ENCODE measurements around the gene SLC10A7.

SLC10A7 gene

DNA sequence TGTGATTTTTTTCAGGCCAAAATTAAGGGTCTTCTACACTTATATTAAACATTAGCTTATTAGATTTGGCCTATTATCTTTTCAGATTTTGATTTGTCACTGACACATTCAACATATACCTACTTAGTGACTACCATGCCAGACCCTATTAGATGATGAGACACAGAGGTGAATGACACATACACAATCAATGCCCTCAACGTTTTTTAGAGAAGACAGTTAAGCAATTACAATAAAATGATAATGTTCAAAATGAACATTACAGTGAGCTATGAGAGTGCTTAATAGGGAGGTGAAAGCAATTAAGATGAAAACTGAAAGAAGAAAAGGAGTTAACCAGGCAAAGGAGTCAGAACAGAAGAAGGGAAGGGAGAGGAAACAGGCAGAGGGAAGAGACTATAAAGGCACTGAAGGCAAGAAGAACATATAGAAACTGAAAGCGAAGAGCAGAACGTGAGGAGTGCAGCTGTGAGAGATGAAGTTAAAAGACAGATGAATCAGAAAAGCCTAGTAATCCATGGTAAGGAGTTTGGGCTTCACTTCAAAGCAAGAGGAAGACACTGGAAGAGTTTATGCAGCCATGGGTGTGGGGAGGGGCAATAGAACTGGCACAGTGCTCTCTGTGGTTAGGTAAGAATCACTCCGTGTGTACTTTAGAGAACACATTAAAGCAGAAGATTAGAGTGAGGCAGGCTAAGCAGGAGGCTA is 188.4 kb downstream of the SLC10A7 start:
- Histone ChIP-seq H3K4me1 (peaks cover 8 to 55% (median 13%) of the 10 kb centered on the region in 10 experiments; a peak in 19 of 20 replicates), H3K4me3 (peak overlapping the region in 2 of 10 experiments; percentile 24 to 25; a peak in 3 of 20 replicates)

GRCh38 chr4:146330392-146330791 is 191.3 kb downstream of the SLC10A7 start:
- H3K9me3 ChIP-seq (replicated peaks in 1 of 11) = no peaks in the 10 kb centered on the region
- H3K4me1 ChIP-seq = peaks cover 8 to 51% (median 13%) of the 10 kb centered on the region in 10 experiments; a peak in 19 of 20 replicates
- peak overlapping the region in 2 of 11 experiments; percentile 14 to 44; a peak in 2 of 22 replicates for H3K27ac ChIP-seq
- no peak overlapping the region for H3K4me3 ChIP-seq
- H3K27me3 ChIP-seq = no peaks in the 10 kb centered on the region
- H3K9ac ChIP-seq = no peak overlapping the region
- 0 out of 22 replicates have a peak, but pooled peaks cover 0 to 8% (median 0%) of the 10 kb centered on the region in 11 experiments for H4K20me1 ChIP-seq
- TF ChIP-seq Cebpa-rat (IDR thresholded peaks at IDR 0.05) = no peak
- peak overlapping the region in 4 of 11 experiments; percentile 47 to 58 (median 54); a peak in 8 of 22 replicates for H3K4me2 ChIP-seq
- peaks cover 0 to under 1% (median 0%) of the 10 kb centered on the region in 11 experiments; a peak in 1 of 22 replicates for H3K36me3 ChIP-seq

More for the DNA sequence above, 188.4 kb downstream of the SLC10A7 start:
- H4K20me1 ChIP-seq = 0 out of 22 replicates have a peak, but pooled peaks cover 0 to under 1% (median 0%) of the 10 kb centered on the region in 11 experiments
- peak overlapping the region in 2 of 11 experiments; percentile 1 to 11; a peak in 2 of 22 replicates for H3K27ac ChIP-seq
- H3K4me2 ChIP-seq = peak overlapping the region; percentile 16 to 82 (median 49); a peak in 19 of 22 replicates
- no peaks in the 10 kb centered on the region for H3K36me3 ChIP-seq
- no peaks in the 10 kb centered on the region for H3K27me3 ChIP-seq
- H3K9me3 ChIP-seq (replicated peaks in 1 of 11) = no peaks in the 10 kb centered on the region
- TF ChIP-seq Cebpa-rat (IDR thresholded peaks at IDR 0.05) = no peak
- H3K9ac ChIP-seq = peak overlapping the region in 3 of 11 experiments; percentile 26 to 42 (median 38); a peak in 4 of 22 replicates

DNA sequence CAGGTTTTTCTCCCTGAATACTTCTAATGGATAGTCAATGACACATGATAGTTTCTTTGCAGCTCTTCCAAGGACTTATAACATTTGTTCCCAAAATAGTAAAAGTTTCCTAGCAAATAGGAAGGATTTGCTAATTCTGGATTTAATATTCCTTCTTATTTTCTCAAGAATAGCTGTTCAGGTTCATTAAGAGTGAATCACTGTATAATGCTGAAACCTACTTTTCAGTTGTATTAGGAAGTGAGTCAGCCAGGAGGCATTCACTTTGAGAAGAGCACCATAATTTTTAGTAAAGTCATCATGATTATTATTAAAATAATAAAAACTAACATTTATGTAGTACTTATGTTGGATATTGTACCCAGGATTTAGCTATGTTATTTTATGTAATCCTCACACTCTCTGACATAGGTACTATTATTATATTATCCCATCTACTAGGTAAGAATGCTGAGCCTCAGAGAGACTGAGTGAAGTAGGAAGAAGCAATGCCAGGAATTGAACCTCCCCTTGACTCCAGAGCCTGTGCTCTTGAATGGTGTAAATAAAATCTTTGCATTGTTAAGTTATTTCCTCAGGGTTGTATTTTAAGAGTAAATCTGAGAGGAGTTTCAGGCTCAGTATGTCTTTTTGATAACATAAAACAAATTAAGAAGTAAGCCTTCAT is 192.6 kb downstream of the SLC10A7 start:
- Histone ChIP-seq H3K27me3 (no peaks in the 10 kb centered on the region), H3K4me1 (peaks cover 8 to 46% (median 13%) of the 10 kb centered on the region in 10 experiments; a peak in 19 of 20 replicates), H4K20me1 (0 out of 22 replicates have a peak, but pooled peaks cover 0 to 8% (median 0%) of the 10 kb centered on the region in 11 experiments), H3K9ac (no peak overlapping the region), H3K4me2 (peak overlapping the region in 4 of 11 experiments; percentile 1 to 58 (median 36); a peak in 5 of 22 replicates), H3K27ac (no peak overlapping the region), H3K9me3 (replicated peaks in 1 of 11) (no peaks in the 10 kb centered on the region), H3K4me3 (no peak overlapping the region), H3K36me3 (peaks cover 0 to 13% (median 0%) of the 10 kb centered on the region in 11 experiments; a peak in 4 of 22 replicates)
- TF ChIP-seq Cebpa-rat (IDR thresholded peaks at IDR 0.05) = no peak

- Histone ChIP-seq H3K9ac (no peak overlapping the region), H3K4me1 (peaks cover 0 to 35% (median 4%) of the 10 kb centered on the region in 10 experiments; a peak in 10 of 20 replicates), H3K4me2 (peak overlapping the region in 1 of 11 experiments; percentile 54; a peak in 2 of 22 replicates), H3K27me3 (no peaks in the 10 kb centered on the region), H4K20me1 (0 out of 22 replicates have a peak, but pooled peaks cover 0 to 8% (median 0%) of the 10 kb centered on the region in 11 experiments), H3K36me3 (peaks cover 0 to 18% (median 0%) of the 10 kb centered on the region in 11 experiments; a peak in 4 of 22 replicates), H3K9me3 (replicated peaks in 1 of 11) (peaks cover 0 to 5% (median 3%) of the 10 kb centered on the region in 11 experiments; a peak in 6 of 22 replicates), H3K27ac (no peak overlapping the region), H3K4me3 (no peak overlapping the region)
- TF ChIP-seq Cebpa-rat (IDR thresholded peaks at IDR 0.05) = no peak
Measured at GRCh38 chr4:146327859-146328650, 193.7 kb downstream of the SLC10A7 start.

DNA sequence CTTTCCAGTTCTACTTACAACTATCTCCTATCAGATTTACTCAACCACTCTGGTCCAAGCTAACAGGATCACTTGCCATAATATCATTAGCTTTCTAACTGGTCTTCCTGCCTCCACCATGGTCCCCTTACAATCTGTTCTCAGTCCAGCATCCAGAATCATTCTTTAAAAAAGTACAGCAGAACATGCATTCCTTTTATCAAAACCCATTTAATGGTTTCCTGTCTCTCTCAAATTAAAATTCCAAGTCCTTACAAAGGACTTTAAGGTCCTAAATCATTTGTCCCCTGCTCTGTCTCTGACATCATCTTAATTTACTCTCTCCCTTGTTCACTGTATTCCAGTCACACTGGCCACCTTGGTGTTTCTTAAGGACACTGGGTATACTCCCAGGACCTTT is 202.8 kb downstream of the SLC10A7 start:
- no peak for TF ChIP-seq Cebpa-rat (IDR thresholded peaks at IDR 0.05)
- H3K9ac ChIP-seq = no peak overlapping the region
- H3K27me3 ChIP-seq = no peaks in the 10 kb centered on the region
- H3K4me3 ChIP-seq = no peak overlapping the region
- H3K9me3 ChIP-seq (replicated peaks in 1 of 11) = peaks cover 0 to 8% (median 6%) of the 10 kb centered on the region in 11 experiments; a peak in 8 of 22 replicates
- H3K4me2 ChIP-seq = no peak overlapping the region
- H4K20me1 ChIP-seq = no peaks in the 10 kb centered on the region
- peaks cover 0 to 15% (median 0%) of the 10 kb centered on the region in 11 experiments; a peak in 3 of 22 replicates for H3K36me3 ChIP-seq
- no peak overlapping the region for H3K27ac ChIP-seq
- peaks cover 0 to 13% (median 0%) of the 10 kb centered on the region in 10 experiments; a peak in 4 of 20 replicates for H3K4me1 ChIP-seq

- H3K4me1 ChIP-seq = peaks cover 0 to 13% (median 0%) of the 10 kb centered on the region in 10 experiments; a peak in 4 of 20 replicates
- H3K4me2 ChIP-seq = peak overlapping the region in 2 of 11 experiments; percentile 20 to 29; a peak in 1 of 22 replicates
- TF ChIP-seq Cebpa-rat (IDR thresholded peaks at IDR 0.05) = no peak
- no peaks in the 10 kb centered on the region for H3K27me3 ChIP-seq
- H4K20me1 ChIP-seq = no peaks in the 10 kb centered on the region
- H3K27ac ChIP-seq = no peak overlapping the region
- peaks cover 0 to 2% (median 0%) of the 10 kb centered on the region in 11 experiments; a peak in 4 of 22 replicates for H3K9me3 ChIP-seq (replicated peaks in 1 of 11)
- H3K36me3 ChIP-seq = peaks cover 0 to 7% (median 0%) of the 10 kb centered on the region in 11 experiments; a peak in 2 of 22 replicates
- no peak overlapping the region for H3K9ac ChIP-seq
- H3K4me3 ChIP-seq = no peak overlapping the region
Measured at GRCh38 chr4:146317783-146318182, 204.0 kb downstream of the SLC10A7 start.

GRCh38 chr4:146315184-146315583 is 206.6 kb downstream of the SLC10A7 start:
- peaks cover 0 to 13% (median 0%) of the 10 kb centered on the region in 10 experiments; a peak in 4 of 20 replicates for H3K4me1 ChIP-seq
- H3K9me3 ChIP-seq (replicated peaks in 1 of 11) = no peaks in the 10 kb centered on the region
- no peak overlapping the region for H3K27ac ChIP-seq
- no peak overlapping the region for H3K9ac ChIP-seq
- H3K4me2 ChIP-seq = no peak overlapping the region
- TF ChIP-seq Cebpa-rat (IDR thresholded peaks at IDR 0.05) = no peak
- H3K4me3 ChIP-seq = no peak overlapping the region
- no peaks in the 10 kb centered on the region for H3K27me3 ChIP-seq
- H3K36me3 ChIP-seq = peaks cover 0 to 6% (median 0%) of the 10 kb centered on the region in 11 experiments; a peak in 1 of 22 replicates
- H4K20me1 ChIP-seq = no peaks in the 10 kb centered on the region; a peak in 1 of 22 replicates
